Testis (tissue), 3 donors: ENCODE measurements around the gene SLFN11. TPM values are rescaled to one million over a fixed set of nuclear protein-coding genes. Genes with fewer than 3 reads are reported as not detected.

Source experiments
- DNase-seq: peaks from one replicate; pipeline ENCODE4 v3.0.0-alpha.2; 2019
- H3K27ac ChIP-seq, 2 donors: fragments of 200-600 bp; sonication (generic); one replicate each; pipeline ENCODE4 v1.5.1; 2019
- H3K27me3 ChIP-seq: fragments of 200-600 bp; sonication (generic); one replicate; pipeline ENCODE4 v1.5.1; 2019
- H3K36me3 ChIP-seq: fragments of 200-600 bp; sonication (generic); one replicate; pipeline ENCODE4 v1.5.1; 2017; ENCODE audit warnings: low read depth; ENCODE audit errors: missing control alignments
- H3K4me1 ChIP-seq: fragments of 200-600 bp; sonication (generic); one replicate; pipeline ENCODE4 v1.5.1; 2019
- H3K4me3 ChIP-seq, 2 donors: fragments of 200-600 bp; sonication (generic); one replicate each; pipeline ENCODE4 v1.5.1; 2017 to 2019
- H3K9me3 ChIP-seq: fragments of 200-600 bp; sonication (generic); one replicate; pipeline ENCODE4 v1.5.1; 2017
- POLR2A ChIP-seq: fragments of 450-650 bp; IDR thresholded peaks from one replicate; pipeline ENCODE4 v1.6.1; 2017; ENCODE audit warnings: antibody characterized with exemption, mild to moderate bottlenecking, moderate library complexity
- WGBS, 2 donors: methylation state at CpG; one replicate each; pipeline ENCODE4 v1.1.5; 2018; 5-methylcytosine and 5-hydroxymethylcytosine counted together
- intact Hi-C: fragments of 100-400 bp; cut with DNase I; formaldehyde crosslinking; loops from one replicate; pipeline ENCODE4 v1.15.1; 2023; ENCODE audit warnings: low total_unique reads
- polyA plus RNA-seq: library from polyadenylated mRNA; stranded (reverse); fragments of 350-450 nt; fragmentation: Illumina TruSeq; extraction: RNeasy Lipid Tissue Mini Kit (QIAGEN cat#74804); gene quantifications from one replicate; pipeline ENCODE4 v1.2.3, GENCODE V29; 2014; ENCODE audit warnings: low read depth, low replicate concordance; ENCODE audit not compliant: insufficient read depth
- total RNA-seq, 2 donors: library from RNA; depleted of rRNA; stranded (reverse); fragments of >200 nt; gene quantifications; one replicate each; pipeline ENCODE4 v1.2.3, GENCODE V29; 2016
- TF ChIP-seq, protein P1 (sequence below), 3 experiments: fragments of 450-650 bp in 2 of 3; fragments of 200-600 bp in 1 of 3; sonication (generic) in 1 of 3; IDR thresholded peaks; one replicate each; pipeline ENCODE4 v1.5.1; 2016 to 2019; ENCODE audit warnings: antibody characterized with exemption in 3 of 3, mild to moderate bottlenecking in 2 of 3, moderate library complexity in 1 of 3

The SLFN11 gene
- total and polyA plus RNA-seq, 3 donors from 2014 or later = 5.5 to 9.3 (median 6.4) TPM

DNA sequence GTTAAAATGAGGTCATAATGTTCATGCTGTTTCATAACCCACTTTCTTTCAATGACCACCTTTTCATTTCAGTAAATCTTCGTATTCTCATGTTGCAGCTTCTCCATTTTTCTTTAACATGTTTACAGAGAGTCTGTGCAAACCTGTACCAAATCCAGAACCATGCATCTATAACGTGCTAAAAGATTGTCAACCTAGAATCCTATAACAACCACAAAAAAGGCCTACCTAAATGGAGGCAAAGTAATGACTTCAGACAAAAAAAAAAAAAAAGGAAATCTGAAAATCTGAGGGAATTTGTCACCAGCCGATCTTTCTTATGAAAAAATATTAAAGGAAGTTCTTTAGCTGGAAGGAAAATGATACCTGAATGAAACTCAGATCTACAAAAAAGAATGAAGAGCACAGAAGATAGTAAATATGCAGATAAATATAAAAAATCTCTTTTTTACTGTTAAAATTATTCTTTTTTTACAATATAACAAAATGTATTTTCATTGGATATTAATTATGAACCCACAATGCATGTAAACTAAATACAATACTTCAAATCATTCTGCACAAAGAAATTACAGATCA is 1.4 kb upstream of the SLFN11 start:
- Histone ChIP-seq H3K27ac (peak overlapping the region; percentile 80 to 84), H3K27me3 (no peaks in the 10 kb centered on the region), H3K4me3 (peak overlapping the region; percentile 53 to 64), H3K9me3 (no peaks in the 10 kb centered on the region), H3K4me1 (no peaks in the 10 kb centered on the region), H3K36me3 (no peaks in the 10 kb centered on the region)
- 35 to 39% methylated on average over 3 of the region's 3 CpGs for WGBS, 2 donors
- intact Hi-C loops = no loop called here
- no peak for DNase-seq
- no peak for TF ChIP-seq POLR2A
- TF ChIP-seq, protein P1, sequence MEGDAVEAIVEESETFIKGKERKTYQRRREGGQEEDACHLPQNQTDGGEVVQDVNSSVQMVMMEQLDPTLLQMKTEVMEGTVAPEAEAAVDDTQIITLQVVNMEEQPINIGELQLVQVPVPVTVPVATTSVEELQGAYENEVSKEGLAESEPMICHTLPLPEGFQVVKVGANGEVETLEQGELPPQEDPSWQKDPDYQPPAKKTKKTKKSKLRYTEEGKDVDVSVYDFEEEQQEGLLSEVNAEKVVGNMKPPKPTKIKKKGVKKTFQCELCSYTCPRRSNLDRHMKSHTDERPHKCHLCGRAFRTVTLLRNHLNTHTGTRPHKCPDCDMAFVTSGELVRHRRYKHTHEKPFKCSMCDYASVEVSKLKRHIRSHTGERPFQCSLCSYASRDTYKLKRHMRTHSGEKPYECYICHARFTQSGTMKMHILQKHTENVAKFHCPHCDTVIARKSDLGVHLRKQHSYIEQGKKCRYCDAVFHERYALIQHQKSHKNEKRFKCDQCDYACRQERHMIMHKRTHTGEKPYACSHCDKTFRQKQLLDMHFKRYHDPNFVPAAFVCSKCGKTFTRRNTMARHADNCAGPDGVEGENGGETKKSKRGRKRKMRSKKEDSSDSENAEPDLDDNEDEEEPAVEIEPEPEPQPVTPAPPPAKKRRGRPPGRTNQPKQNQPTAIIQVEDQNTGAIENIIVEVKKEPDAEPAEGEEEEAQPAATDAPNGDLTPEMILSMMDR (IDR thresholded peaks at IDR 0.05) = no peak

GRCh38 chr17:35373984-35374765 is 754 bp upstream of the SLFN11 start:
- peak; percentile 40 for DNase-seq
- H3K27ac ChIP-seq = peak overlapping the region; percentile 80 to 84
- H3K4me1 ChIP-seq = no peaks in the 10 kb centered on the region
- no peaks in the 10 kb centered on the region for H3K27me3 ChIP-seq
- peak overlapping the region; percentile 53 to 64 for H3K4me3 ChIP-seq
- TF ChIP-seq POLR2A = no peak
- TF ChIP-seq, protein P1 (IDR thresholded peaks at IDR 0.05) = no peak
- intact Hi-C loops = no loop called here
- no peaks in the 10 kb centered on the region for H3K9me3 ChIP-seq
- H3K36me3 ChIP-seq = no peaks in the 10 kb centered on the region
- WGBS, 2 donors = 2 to 3% methylated on average over 32 to 47 of the region's 47 CpGs

DNA sequence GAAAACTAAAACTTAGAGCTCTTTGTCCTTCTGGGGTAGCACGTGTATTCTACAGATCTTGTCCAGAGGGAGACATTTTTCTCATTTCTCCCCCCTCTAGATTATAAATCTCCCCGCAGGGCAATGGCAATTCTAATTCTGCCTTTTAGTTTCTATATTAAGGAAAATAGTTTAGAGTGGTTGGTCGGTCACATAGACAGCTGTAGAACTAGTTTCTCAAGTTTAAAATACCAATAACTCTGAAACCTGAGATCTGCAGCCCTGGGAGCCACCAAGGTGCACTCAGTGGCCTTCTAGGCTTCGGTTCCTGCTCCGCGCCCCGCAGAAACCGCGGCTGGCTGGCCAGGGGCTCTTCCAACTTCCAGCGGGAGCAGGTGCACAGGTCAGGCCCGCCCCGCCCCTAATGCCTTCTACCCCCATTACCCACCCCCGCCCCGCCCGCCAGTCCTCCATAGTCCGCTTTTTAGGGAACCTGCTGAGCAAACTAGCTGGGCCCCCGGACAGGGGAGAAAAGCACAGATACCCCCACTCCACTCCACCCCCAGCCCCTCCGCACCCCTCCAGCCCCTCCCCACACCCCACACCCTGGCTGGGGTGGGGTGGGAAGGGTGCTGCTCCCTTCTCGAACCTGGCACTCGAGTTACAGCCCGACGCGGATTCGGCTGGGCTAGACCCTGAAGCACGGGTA is 431 bp downstream of the SLFN11 start:
- no peak for DNase-seq
- intact Hi-C loops = no loop called here

DNA sequence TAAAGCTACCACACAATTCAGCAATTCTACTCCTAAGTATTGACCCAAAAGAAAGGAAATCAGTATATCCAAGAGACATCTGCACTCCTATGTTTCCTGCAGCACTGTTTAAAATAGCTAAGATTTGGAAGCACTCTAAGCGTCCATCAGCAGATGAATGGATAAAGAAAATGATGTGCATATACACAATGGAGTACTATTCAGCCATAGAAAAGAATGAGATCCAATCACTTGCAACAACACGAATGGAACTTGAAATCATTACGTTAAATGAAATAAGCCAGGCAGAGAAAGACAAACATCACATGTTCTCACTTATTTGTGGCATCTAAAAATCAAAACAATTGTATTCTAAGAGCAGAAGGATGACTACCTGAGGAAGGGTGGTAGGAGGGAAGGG is 1.5 kb downstream of the SLFN11 start:
- Histone ChIP-seq H3K4me3 (no peak overlapping the region), H3K27me3 (no peaks in the 10 kb centered on the region), H3K27ac (no peak overlapping the region), H3K9me3 (no peaks in the 10 kb centered on the region), H3K36me3 (no peaks in the 10 kb centered on the region), H3K4me1 (no peaks in the 10 kb centered on the region)
- DNase-seq = no peak
- WGBS, 2 donors = 43 to 54% methylated on average over 3 of the region's 3 CpGs
- TF ChIP-seq POLR2A = no peak
- TF ChIP-seq, protein P1 (IDR thresholded peaks at IDR 0.05) = no peak
- intact Hi-C loops = no loop called here

More for the DNA sequence above, 431 bp downstream of the SLFN11 start:
- Histone ChIP-seq H3K27me3 (no peaks in the 10 kb centered on the region), H3K4me3 (peak overlapping the region; percentile 53 to 64), H3K9me3 (no peaks in the 10 kb centered on the region), H3K27ac (peak overlapping the region; percentile 80 to 84), H3K4me1 (no peaks in the 10 kb centered on the region), H3K36me3 (no peaks in the 10 kb centered on the region)
- 1 to 2% methylated on average over 10 to 25 of the region's 25 CpGs for WGBS, 2 donors
- TF ChIP-seq, protein P1 (IDR thresholded peaks at IDR 0.05) = no peak
- TF ChIP-seq POLR2A = no peak
